Osteocyte (in vitro differentiated cells): ENCODE data around the gene SLC26A1. TPM values are rescaled to one million over a fixed set of nuclear protein-coding genes. Genes with fewer than 3 reads are reported as not detected.

ENCODE experiments used
- DNase-seq: peaks from one replicate; pipeline ENCODE4 v3.0.0; 2021; ENCODE audit warnings: mixed read lengths; ENCODE audit not compliant: unreplicated experiment; ENCODE audit errors: extremely low spot score
- H3K27ac Mint-ChIP-seq: one replicate; pipeline ENCODE4 v1.8.0; 2021; ENCODE audit warnings: mild to moderate bottlenecking, mixed read lengths; ENCODE audit not compliant: unreplicated experiment
- H3K27me3 Mint-ChIP-seq: one replicate; pipeline ENCODE4 v1.8.0; 2021; ENCODE audit warnings: mixed read lengths; ENCODE audit not compliant: unreplicated experiment
- H3K36me3 Mint-ChIP-seq: one replicate; pipeline ENCODE4 v1.8.0; 2021; ENCODE audit warnings: mixed read lengths; ENCODE audit not compliant: unreplicated experiment
- H3K4me1 Mint-ChIP-seq: one replicate; pipeline ENCODE4 v1.8.0; 2021; ENCODE audit warnings: mixed read lengths; ENCODE audit not compliant: unreplicated experiment
- H3K4me3 Mint-ChIP-seq: one replicate; pipeline ENCODE4 v1.8.0; 2021; ENCODE audit warnings: mild to moderate bottlenecking, moderate library complexity, mixed read lengths; ENCODE audit not compliant: unreplicated experiment
- H3K9me3 Mint-ChIP-seq: one replicate; pipeline ENCODE4 v1.8.0; 2021; ENCODE audit warnings: mixed read lengths; ENCODE audit not compliant: unreplicated experiment
- total RNA-seq: library from RNA; stranded (reverse); gene quantifications from 2 replicates; pipeline ENCODE4 v1.2.1, GENCODE V29; 2021
- TF ChIP-seq, protein P1 (sequence below): fragments of 200-600 bp; sonication (generic); IDR thresholded peaks from 2 replicates; pipeline ENCODE4 v1.5.0; 2021; ENCODE audit warnings: antibody characterized with exemption, mild to moderate bottlenecking, moderate library complexity

Gene SLC26A1
- total RNA-seq, 1 donor from 2014 or later, result 0.83 TPM

DNA sequence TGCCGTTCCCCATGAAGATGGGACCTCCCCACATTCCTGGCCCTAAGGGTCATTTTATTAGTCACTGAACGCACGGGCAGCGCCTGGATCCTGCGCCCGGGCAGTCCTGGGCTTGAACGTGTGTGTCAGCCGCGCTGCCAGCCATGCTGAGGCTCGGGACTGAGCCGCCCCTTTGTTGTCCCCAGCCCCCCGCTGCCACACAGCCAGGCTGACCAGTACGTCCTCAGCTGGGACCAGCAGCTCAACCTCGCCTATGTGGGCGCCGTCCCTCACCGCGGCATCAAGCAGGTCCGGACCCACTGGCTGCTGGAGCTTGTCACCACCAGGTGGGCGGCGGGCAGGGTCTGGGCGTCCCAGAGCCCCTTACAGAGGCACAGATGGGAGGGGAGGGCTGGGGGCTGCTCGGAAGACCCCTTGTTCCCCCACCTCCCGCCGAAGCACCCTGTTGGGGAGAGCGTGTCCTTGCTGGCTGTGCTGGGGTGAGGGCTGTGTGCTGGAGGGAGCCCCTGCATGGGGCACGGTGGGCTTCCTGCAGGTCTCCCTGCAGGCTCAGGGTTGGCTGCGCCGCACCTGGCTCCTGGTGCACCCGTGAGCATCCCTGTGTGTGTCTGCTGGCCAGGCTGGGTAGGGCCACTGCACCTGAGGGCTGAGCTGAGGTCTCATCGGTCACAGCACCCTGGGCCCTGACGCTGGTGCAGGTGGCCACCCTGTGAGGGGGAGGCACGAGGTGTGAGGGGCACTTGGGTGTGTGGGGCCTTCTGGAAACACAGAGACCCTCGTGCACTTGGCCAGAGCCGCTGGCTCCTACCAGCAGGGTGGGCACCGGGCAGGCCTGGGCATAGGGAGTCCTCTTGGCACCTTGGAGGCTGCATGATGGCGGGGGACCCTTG, 5.3 kb downstream of the SLC26A1 start:
- DNase-seq, result no peak
- Mint-ChIP-seq H3K9me3 (no peaks in the 10 kb centered on the region), H3K27me3 (no peaks in the 10 kb centered on the region), H3K36me3 (no peaks in the 10 kb centered on the region), H3K27ac (no peak overlapping the region), H3K4me3 (peak overlapping the region; percentile 68), H3K4me1 (peaks cover 28% of the 10 kb centered on the region)
- TF ChIP-seq, protein P1, sequence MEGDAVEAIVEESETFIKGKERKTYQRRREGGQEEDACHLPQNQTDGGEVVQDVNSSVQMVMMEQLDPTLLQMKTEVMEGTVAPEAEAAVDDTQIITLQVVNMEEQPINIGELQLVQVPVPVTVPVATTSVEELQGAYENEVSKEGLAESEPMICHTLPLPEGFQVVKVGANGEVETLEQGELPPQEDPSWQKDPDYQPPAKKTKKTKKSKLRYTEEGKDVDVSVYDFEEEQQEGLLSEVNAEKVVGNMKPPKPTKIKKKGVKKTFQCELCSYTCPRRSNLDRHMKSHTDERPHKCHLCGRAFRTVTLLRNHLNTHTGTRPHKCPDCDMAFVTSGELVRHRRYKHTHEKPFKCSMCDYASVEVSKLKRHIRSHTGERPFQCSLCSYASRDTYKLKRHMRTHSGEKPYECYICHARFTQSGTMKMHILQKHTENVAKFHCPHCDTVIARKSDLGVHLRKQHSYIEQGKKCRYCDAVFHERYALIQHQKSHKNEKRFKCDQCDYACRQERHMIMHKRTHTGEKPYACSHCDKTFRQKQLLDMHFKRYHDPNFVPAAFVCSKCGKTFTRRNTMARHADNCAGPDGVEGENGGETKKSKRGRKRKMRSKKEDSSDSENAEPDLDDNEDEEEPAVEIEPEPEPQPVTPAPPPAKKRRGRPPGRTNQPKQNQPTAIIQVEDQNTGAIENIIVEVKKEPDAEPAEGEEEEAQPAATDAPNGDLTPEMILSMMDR, result no peak

DNA sequence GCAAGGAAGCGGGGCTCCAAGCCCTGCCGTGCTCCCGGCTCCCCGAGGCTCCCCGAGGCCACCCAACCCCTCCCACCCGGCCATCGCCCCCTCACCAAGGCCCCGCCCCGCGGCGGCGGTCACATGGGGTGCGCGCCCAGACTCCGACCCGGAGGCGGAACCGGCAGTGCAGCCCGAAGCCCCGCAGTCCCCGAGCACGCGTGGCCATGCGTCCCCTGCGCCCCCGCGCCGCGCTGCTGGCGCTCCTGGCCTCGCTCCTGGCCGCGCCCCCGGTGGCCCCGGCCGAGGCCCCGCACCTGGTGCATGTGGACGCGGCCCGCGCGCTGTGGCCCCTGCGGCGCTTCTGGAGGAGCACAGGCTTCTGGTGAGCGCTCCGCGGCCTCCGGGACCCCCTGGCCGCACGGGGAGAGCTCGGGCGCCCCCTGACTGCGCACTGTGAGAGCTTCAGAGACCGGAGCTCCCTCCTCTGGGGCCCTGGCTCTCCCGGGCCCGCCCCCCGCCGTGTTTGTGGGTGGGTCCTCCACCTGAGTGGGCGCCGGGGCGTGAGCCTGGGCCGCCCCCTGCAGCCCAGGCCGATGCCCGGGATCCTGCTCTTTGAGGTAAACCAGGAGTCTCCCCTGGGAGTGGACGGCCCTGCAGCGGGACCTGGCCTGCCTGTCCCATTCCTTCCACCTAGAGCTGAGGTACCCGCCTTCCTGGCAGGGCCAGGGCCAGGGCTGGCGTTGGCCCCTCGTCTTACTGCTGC, 6.2 kb downstream of the SLC26A1 start, which contains the start of gene IDUA:
Gene IDUA, plus strand, starts transcription at position 166 of the 745 bp plus-strand sequence. Its CDS starts 41 bp downstream, at position 207.
- TF ChIP-seq, protein P1, result peak; percentile 57
- H3K4me3 Mint-ChIP-seq, result peak within 1 kb of the TSS; percentile 89
- peak within 1 kb of the TSS; percentile 79 for H3K27ac Mint-ChIP-seq
- H3K36me3 Mint-ChIP-seq, result no peaks in the 10 kb centered on the region
- H3K9me3 Mint-ChIP-seq, result no peaks in the 10 kb centered on the region
- DNase-seq, result no peak
- H3K4me1 Mint-ChIP-seq, result peaks cover 22% of the 10 kb centered on the region
- H3K27me3 Mint-ChIP-seq, result no peaks in the 10 kb centered on the region

DNA sequence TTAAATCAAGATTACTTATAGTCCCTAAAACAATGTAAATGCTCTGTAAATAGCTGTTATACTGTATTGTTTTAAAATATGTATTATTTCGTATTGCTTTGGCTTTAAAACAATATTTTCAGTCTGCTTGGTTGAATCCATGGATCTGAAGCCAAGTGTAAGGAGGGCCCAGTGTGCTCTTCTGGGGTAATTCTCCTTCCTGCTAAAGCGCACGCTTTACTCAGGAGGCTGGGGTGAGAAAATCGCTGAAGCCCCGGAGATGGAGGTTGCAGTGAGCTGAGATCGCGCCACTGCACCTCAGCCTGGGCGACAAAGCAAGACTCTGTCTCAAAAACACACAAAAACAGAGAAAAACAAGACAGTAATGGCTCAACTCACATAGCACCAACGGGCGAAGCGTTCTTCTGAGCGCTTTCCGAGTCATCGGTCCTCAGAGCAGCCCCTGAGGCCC, 6.8 kb downstream of the SLC26A1 start:
- H3K4me3 Mint-ChIP-seq, result peak overlapping the region; percentile 89
- peaks cover 22% of the 10 kb centered on the region for H3K4me1 Mint-ChIP-seq
- peak overlapping the region; percentile 79 for H3K27ac Mint-ChIP-seq
- H3K9me3 Mint-ChIP-seq, result no peaks in the 10 kb centered on the region
- TF ChIP-seq, protein P1, result no peak
- H3K36me3 Mint-ChIP-seq, result no peaks in the 10 kb centered on the region
- no peak for DNase-seq
- H3K27me3 Mint-ChIP-seq, result no peaks in the 10 kb centered on the region

DNA sequence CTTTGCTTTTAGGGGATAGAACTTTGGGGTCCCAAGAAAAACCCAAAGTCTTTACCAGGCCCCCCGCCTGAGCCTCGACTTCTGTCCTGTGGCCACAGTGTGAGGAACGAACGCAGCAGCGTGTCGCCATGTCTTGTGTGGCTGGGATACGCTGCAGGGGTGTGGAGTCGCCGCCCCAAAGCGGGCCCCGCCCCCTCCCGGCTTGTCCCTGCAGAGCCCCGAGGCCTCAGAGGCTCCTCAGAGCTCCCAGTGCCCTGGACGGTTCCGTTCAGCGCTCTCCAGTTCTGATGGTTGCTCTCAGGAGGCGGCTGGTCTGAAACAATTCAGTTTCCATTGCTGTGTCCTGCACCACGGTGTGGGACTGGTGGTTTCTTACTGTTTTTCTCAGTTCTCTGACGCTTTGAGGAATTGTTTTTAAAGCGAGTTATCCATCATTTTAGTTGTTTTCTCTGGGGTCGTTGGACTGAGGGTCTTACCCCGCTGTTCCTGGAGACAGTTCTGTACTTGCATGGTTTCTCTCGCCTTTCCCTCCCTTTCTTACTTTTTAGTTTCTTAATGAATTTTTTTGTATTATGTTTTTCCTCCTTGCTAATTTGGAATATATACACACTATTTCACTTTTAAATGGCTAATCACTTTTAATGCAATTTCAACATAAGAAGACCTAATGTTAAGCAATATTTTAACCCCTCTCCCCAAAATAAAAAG, 7.9 kb downstream of the SLC26A1 start:
- H3K27ac Mint-ChIP-seq, result no peak overlapping the region
- H3K4me3 Mint-ChIP-seq, result no peak overlapping the region
- DNase-seq, result no peak
- TF ChIP-seq, protein P1, result no peak
- H3K27me3 Mint-ChIP-seq, result no peaks in the 10 kb centered on the region
- H3K36me3 Mint-ChIP-seq, result no peaks in the 10 kb centered on the region
- H3K4me1 Mint-ChIP-seq, result peaks cover 22% of the 10 kb centered on the region
- H3K9me3 Mint-ChIP-seq, result no peaks in the 10 kb centered on the region
